GM21447 (cell line): ENCODE results near the gene MAPK8IP3.

ENCODE experiments used
- ATAC-seq: cut with Tn5 transposase; IDR thresholded peaks from one replicate; pipeline ENCODE4 v1.9.1; 2021; ENCODE audit not compliant: unreplicated experiment

Gene MAPK8IP3

GRCh38 chr16:1800701-1801100 is 94.7 kb downstream of the MAPK8IP3 start:
- no peak for ATAC-seq

GRCh38 chr16:1807626-1808025 is 101.6 kb downstream of the MAPK8IP3 start:
- no peak for ATAC-seq

GRCh38 chr16:1808691-1809090 is 102.7 kb downstream of the MAPK8IP3 start:
- ATAC-seq = no peak

GRCh38 chr16:1809281-1809801 is 103.3 kb downstream of the MAPK8IP3 start:
- no peak for ATAC-seq

GRCh38 chr16:1810106-1810505 is 104.1 kb downstream of the MAPK8IP3 start:
- no peak for ATAC-seq

- no peak for ATAC-seq
Observed at GRCh38 chr16:1810536-1810935, 104.5 kb downstream of the MAPK8IP3 start.

- no peak for ATAC-seq
Observed at GRCh38 chr16:1812732-1813163, 106.8 kb downstream of the MAPK8IP3 start.

- ATAC-seq = no peak
Observed at GRCh38 chr16:1815461-1815860, 109.5 kb downstream of the MAPK8IP3 start.

- ATAC-seq = no peak
Observed at GRCh38 chr16:1816396-1817275, 110.6 kb downstream of the MAPK8IP3 start.

- ATAC-seq = no peak
Observed at GRCh38 chr16:1817276-1817589, 111.2 kb downstream of the MAPK8IP3 start.

- ATAC-seq = no peak
Observed at GRCh38 chr16:1817716-1818115, 111.7 kb downstream of the MAPK8IP3 start.

- no peak for ATAC-seq
Observed at GRCh38 chr16:1818204-1818872, 112.3 kb downstream of the MAPK8IP3 start.

- no peak for ATAC-seq
Observed at GRCh38 chr16:1818873-1819525, 113.0 kb downstream of the MAPK8IP3 start.

GRCh38 chr16:1819611-1820010 is 113.6 kb downstream of the MAPK8IP3 start:
- no peak for ATAC-seq
